ENCODE measurements around the gene PCDHGA2.
"Not testable (repeated sequence)": the region's sequence is repeated elsewhere in the genome, so short reads cannot be mapped to it uniquely, and the experiment has no call there.

PCDHGA2 gene

DNA sequence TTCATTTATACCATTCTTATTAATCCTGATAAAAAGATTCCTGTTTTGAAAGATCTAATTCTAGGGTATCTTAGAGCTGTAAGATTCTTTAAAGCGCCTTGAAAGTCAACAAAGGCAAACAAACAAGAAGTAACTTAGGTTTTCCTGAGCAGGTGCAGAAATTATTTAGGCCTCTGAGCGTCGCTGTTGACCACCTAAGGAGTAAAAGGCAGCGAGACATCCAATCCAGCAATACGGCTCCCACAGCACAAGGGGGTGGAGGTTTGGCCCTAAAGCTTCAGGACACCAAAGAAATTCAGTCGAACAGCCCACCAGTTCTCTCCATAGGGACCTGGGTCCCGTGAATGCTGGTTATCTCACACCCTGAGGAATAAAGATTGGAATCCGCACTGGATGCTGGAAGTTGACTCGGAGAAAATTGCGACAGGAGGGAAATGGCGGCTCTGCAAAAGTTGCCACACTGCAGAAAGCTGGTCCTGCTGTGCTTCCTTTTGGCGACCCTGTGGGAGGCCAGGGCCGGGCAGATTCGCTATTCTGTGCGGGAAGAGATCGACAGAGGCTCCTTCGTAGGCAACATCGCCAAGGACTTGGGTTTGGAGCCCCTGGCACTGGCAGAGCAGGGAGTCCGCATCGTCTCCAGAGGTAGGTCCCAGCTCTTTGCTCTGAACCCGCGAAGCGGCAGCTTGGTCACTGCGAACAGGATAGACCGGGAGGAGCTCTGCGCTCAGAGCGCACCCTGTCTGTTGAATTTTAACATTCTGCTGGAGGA, at the start of gene PCDHGA2:
Gene PCDHGA2, plus strand, starts transcription at position 223 of the 769 bp plus-strand sequence.
- peak; percentile 79 for DNase-seq (ENCODE audit: low spot score)

GRCh38 chr5:141298376-141298775, 40.2 kb upstream of the PCDHGA2 start:
- no peak for DNase-seq (ENCODE audit: low spot score)

DNA sequence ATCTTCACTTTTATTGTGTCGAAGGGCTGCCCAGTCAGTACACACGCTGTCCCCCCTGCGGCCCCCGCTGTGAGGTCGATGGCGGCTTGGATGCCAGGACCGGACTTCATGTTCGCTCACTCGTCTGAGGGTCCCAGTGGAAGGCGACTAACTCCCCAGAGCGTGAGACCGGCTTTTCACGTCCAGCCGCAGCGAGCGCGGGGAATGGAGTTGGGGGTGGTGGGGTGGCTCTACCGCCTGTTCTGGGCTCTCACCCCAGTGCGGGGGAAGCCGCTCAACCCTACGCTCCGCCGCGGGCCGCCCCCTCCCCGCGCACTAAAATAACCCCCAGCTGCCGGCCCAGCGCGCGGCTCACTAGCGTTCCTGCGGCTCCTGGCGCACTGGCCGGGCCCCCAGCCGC, 34.8 kb upstream of the PCDHGA2 start, which contains the start of gene SLC25A2:
Gene SLC25A2, minus strand, starts transcription at position 294 of the 400 bp plus-strand sequence. Its CDS starts 184 bp downstream, at position 110.
- DNase-seq (ENCODE audit: low spot score): no peak

DNA sequence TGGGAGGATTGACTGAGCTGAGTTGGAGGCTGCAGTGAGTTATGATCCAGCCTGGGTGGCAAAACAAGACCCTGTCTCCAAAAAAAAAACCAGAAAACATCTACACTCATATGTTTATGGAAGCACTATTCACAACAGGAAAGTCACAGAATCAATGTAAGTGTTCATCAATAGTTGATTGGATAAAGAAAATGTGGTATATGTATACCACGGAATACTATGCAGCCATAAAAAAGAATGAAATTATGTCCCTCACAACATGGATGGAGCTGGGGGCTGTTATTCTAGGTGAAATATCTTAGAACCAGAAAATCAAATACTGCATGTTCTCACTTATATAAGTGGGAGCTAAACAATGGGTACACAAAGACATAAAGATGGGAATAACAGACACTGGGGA, 31.9 kb upstream of the PCDHGA2 start:
- DNase-seq (ENCODE audit: low spot score): no peak

GRCh38 chr5:141313711-141314110, 24.8 kb upstream of the PCDHGA2 start:
- DNase-seq (ENCODE audit: low spot score): no peak

DNA sequence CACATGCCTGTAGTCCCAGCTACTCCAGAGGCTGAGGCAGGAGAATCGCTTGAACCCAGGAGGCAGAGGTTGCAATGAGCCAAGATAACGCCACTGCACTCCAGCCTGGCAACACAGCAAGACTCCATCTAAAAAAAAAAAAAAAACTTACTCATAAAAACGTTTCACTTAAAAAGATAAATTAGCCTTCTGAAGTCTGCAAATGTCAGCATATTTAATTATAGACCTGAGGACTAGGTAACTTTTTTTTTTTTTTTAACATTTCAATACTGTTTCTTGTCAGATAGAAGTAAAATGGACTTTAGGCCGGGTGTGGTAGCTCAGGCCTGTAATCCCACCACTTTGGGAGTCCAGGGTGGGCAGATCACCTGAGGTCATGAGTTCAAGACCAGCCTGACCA, 21.6 kb upstream of the PCDHGA2 start:
- DNase-seq (ENCODE audit: low spot score): not testable (repeated sequence)

GRCh38 chr5:141319202-141319601, 19.4 kb upstream of the PCDHGA2 start:
- DNase-seq (ENCODE audit: low spot score): no peak

DNA sequence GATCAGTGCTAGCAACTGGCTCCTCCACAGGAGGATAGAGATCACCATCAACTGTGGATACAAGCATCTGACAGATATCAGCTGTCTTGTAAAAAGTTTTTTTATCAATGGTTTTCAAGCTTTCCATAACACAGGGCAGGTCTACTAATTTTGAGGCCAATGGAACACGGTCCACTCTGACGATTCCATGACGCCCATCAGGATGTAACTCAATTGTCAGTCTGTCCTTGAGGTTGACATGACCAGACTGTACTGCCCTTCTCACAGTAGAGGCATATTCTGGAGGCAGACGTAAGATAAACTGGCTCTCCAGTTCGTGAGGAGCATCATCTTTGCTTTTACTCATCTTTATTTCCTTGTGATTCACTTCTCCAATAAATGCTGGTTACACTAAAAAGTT, 18.9 kb upstream of the PCDHGA2 start:
- no peak for DNase-seq (ENCODE audit: low spot score)

DNA sequence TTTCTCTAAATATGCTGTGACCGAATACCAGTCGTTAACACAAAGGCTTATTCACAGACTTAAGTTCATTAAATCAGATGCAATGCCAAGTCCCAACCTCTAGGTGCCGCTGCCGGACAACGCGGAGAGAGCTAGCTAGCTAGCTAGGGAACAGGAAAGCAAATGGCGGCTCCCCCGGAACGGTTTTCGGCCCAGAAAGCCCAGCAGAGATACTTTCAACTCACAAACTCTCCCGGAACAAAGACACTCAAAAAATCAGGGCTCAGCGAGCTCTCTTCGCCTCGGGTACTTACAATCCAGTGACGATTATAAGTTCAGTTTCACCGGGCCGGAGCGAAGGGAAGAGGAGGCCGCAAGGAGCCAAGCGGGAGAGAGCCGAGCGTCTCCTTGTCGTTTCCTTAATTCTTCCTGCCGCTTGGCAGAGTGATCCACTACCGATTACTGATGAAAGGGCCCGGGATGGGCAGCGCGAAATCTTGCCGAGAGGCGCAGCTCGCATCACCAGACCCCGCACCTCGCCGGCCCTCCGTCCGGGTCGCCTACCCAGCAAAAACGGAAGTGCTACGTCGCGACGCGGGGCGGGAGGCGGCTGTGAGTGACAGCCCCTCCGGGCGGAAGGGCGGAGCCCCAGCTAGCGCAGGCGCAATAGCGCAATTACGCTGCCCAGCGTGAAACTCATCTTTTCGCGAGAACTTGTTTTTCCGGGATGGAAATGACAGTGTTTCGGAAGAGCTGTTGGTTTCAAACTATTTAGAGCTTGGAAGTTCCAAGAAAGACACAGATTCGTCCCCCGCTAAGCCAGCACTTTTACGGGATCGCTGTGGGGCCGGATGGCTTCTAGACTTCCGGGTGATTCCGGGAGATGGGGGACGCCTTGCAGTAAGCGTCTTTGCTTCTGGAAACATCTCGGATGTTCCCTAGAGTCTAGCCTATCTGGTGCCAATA, 18.1 kb upstream of the PCDHGA2 start, which contains the start of gene TAF7:
Gene TAF7, minus strand, starts transcription at position 560 of the 945 bp plus-strand sequence. CDS start 740 bp downstream, outside the sequence.
- peak; percentile 92 for DNase-seq (ENCODE audit: low spot score)

GRCh38 chr5:141322261-141322660, 16.3 kb upstream of the PCDHGA2 start:
- DNase-seq (ENCODE audit: low spot score): no peak

DNA sequence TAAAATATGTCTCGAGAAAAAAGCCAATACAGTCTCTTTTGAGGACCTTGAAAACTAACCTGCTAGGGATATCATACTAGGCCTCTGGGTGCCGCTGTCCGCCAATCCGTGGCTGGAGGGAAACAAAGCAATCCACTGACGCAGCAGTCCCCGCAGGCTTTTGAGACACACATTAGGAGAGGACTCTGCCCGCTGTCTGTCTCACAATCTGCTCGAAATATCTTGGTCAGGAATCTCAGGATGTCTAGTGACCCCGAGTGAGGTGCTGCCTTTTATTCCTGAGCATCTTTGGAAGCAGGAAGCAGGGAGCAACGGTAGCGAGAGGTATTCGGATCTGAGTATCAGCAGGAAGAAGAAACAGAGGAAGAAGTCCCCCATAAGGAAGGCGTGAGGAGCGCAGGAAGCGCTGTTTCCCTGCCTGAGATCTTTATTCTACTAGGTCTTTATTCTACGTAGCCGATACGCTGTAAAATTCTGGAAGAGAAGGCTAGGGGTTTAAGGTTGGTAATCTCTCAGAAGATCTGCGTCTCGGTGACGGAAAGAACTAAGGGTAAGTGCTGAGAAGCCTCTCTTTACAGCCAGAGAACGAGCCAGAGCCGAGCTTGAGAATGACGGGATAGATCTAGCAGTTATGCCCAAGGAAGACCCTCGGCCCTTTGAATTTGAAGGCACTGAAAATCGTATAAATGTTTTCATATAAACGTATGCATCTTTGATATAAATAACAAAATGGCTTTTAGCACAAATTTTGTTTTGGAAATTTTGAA, 12.3 kb upstream of the PCDHGA2 start:
- peak; percentile 82 for DNase-seq (ENCODE audit: low spot score)

DNA sequence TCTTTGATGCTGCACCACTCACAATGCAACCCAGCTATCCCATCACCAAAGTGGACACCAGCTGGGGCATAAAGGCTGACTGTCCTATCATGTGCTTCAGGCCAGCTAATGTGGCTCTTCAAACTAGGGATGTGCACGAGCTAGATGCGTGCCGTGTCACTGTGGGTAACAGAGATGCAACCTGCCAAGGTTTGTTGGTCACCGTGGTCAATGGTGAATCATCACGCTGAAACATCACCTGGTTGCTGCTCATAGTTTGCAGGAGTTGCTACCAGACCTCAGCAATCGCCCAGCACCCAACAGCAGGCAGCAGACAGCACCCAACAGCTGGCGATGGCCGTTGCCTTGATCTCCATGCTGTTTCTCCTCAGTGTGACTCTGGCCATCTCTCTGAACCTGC, 10.3 kb upstream of the PCDHGA2 start:
- no peak for DNase-seq (ENCODE audit: low spot score)

GRCh38 chr5:141330299-141331080, 8.1 kb upstream of the PCDHGA2 start, which contains the start of gene PCDHGA1:
Gene PCDHGA1, plus strand, starts transcription at chr5:141330514.
- DNase-seq (ENCODE audit: low spot score): peak; percentile 62

DNA sequence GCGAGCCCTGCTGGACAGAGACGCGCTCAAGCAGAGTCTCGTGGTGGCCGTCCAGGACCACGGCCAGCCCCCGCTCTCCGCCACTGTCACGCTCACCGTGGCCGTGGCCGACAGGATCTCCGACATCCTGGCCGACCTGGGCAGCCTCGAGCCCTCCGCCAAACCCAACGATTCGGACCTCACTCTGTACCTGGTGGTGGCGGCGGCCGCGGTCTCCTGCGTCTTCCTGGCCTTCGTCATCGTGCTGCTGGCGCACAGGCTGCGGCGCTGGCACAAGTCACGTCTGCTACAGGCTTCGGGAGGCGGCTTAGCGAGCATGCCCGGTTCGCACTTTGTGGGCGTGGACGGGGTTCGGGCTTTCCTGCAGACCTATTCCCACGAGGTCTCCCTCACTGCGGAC, 6.0 kb upstream of the PCDHGA2 start:
- not testable (repeated sequence) for DNase-seq (ENCODE audit: low spot score)

DNA sequence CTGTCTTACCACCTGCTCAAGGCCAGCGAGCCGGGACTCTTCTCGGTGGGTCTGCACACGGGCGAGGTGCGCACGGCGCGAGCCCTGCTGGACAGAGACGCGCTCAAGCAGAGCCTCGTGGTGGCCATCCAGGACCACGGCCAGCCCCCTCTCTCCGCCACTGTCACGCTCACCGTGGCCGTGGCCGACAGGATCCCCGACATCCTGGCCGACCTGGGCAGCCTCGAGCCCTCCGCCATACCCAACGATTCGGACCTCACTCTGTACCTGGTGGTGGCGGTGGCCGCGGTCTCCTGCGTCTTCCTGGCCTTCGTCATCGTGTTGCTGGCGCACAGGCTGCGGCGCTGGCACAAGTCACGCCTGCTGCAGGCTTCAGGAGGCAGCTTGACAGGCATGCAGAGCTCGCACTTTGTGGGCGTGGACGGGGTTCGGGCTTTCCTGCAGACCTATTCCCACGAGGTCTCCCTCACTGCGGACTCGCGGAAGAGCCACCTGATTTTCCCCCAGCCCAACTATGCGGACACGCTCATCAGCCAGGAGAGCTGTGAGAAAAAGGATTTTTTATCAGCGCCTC, 2.3 kb downstream of the PCDHGA2 start:
- not testable (repeated sequence) for DNase-seq (ENCODE audit: low spot score)

DNA sequence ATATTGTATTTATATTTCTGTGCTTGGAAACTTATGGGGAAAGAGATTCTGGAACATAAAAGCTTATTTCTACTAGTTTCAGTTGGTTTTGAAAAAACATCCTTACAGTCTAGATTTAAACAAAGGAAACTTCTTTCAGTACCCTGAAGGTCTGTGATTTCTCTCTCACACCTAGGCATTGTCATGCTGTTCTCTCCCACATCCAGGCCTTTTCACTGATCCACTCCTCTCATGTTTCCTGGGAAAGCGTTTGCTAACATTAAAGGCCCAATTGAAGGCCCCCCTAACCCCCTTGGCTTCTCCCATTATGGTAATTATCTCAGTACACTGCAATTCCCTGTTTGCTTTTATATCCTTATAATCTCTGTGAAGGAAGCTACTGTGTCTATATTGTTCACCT, 4.2 kb downstream of the PCDHGA2 start:
- no peak for DNase-seq (ENCODE audit: low spot score)

DNA sequence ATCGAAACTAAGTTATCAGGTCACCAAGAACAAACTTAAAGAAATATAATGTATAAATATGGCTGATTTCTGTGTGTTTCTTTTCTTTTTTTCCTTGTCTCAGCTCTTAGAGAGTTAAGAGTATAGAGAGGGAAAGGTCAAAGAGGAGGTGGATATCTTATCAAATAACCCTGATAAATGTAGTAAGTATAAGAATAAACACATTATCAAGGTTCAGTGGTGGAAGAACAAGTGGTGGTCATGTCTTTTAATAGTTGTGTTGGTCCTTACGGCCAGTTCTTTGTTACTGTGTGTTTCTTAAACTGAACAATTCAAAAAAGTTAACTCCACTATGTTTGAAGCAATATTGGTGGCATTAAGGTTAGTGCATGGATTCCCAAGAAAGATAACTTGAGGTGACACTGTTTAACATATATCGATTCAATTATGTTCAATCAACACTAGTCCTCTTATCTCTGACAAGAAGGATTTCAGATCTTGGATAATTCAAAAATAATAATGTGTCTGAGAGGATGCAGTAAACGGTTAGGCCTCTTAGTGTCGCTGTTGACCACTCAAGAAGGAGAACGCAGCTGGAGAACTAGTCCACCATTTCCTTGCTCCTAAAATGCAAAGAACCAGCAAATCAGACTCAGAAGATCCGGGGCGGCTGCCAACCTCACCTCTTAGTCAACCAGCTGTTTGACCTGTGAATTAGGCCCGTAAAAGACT, 4.8 kb downstream of the PCDHGA2 start, which contains the start of gene PCDHGA3:
Gene PCDHGA3, plus strand, starts transcription at position 588 of the 711 bp plus-strand sequence. CDS start 205 bp downstream, outside the sequence.
- no peak for DNase-seq (ENCODE audit: low spot score)

DNA sequence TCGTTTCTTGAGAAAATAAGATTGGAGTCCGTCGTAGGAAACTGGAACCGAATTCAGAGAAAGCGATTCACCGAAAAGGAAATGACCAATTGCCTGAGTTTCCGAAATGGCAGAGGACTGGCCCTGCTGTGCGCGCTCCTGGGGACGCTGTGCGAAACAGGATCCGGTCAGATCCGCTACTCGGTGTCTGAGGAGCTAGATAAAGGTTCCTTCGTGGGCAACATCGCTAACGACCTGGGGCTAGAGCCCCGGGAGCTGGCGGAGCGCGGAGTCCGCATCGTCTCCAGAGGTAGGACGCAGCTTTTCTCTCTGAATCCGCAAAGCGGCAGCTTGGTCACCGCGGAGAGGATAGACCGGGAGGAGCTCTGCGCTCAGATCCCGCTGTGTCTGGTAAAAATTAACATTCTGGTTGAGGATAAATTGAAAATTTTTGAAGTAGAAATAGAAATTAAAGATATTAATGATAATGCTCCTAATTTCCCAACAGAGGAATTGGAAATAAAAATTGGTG, 5.4 kb downstream of the PCDHGA2 start:
- DNase-seq (ENCODE audit: low spot score): no peak

DNA sequence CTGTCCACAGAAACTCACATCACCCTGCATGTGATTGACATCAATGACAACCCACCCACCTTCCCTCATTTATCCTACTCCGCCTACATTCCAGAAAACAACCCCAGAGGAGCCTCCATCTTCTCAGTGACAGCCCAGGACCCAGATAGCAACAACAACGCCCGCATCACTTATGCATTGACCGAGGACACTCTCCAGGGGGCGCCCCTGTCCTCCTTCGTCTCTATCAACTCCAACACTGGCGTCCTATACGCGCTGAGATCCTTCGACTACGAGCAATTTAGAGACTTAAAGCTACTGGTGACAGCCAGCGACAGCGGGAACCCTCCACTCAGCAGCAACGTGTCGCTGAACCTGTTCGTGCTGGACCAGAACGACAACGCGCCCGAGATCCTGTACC, 6.8 kb downstream of the PCDHGA2 start:
- no peak for DNase-seq (ENCODE audit: low spot score)

- not testable (repeated sequence) for DNase-seq (ENCODE audit: low spot score)
Measured at GRCh38 chr5:141346017-141346416, 7.5 kb downstream of the PCDHGA2 start.

Data from hepatic stellate cell (primary cell).